Prostate gland (tissue), 2 donors: Measurements from ENCODE around the gene CLASP1.

Experiments
- CTCF ChIP-seq, 4 experiments: fragments of 200-600 bp in 2 of 4; fragments of 450-650 bp in 2 of 4; sonication (generic) in 2 of 4; IDR thresholded peaks; 1 replicate in 3 of 4; 2 replicates in 1 of 4; pipeline ENCODE4 v1.5.1; 2016 to 2019; ENCODE audit warnings: antibody characterized with exemption in 4 of 4, mild to moderate bottlenecking in 2 of 4, moderate library complexity in 2 of 4
- POLR2A ChIP-seq: fragments of 450-650 bp; IDR thresholded peaks from one replicate; pipeline ENCODE4 v1.6.1; 2016; ENCODE audit warnings: antibody characterized with exemption, mild to moderate bottlenecking

- TF ChIP-seq CTCF (IDR thresholded peaks at IDR 0.05): no peak
- TF ChIP-seq POLR2A: no peak
These were observed 353.2 kb downstream of the CLASP1 start for GRCh38 chr2:121295911-121296650.
